Measurements from ENCODE around the gene ELF4.

DNA sequence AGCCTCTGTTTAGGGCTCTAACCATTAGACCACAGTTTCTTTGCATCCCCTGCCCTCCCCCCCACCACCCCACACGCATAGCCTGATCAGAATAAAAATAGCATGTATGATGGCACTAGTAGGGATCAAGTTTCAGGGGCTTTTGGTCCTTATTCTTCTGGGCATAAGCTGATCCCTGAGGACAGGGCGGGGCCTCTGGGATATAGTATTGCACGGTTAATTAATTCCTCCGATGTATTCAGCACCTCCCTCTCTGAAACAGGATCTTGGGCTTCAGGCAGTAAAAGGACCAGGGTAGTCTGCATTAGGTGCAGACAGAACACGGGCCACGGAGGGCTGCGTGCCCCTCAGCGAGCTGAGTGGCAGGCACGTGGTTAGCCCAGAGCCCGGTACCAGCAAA is 57.1 kb downstream of the ELF4 start:
- TF ChIP-seq POLR2A (IDR thresholded peaks at IDR 0.05; ENCODE audit: low read length) (no peak), GATA1 (IDR thresholded peaks at IDR 0.05; ENCODE audit: low read depth, low read length) (no peak)
